GM19351 (cell line): ENCODE results near the gene GLTP.

Source experiments
- ATAC-seq: cut with Tn5 transposase; IDR thresholded peaks from one replicate; pipeline ENCODE4 v1.9.1; 2021; ENCODE audit warnings: mild to moderate bottlenecking, moderate library complexity; ENCODE audit not compliant: unreplicated experiment

GLTP gene

DNA sequence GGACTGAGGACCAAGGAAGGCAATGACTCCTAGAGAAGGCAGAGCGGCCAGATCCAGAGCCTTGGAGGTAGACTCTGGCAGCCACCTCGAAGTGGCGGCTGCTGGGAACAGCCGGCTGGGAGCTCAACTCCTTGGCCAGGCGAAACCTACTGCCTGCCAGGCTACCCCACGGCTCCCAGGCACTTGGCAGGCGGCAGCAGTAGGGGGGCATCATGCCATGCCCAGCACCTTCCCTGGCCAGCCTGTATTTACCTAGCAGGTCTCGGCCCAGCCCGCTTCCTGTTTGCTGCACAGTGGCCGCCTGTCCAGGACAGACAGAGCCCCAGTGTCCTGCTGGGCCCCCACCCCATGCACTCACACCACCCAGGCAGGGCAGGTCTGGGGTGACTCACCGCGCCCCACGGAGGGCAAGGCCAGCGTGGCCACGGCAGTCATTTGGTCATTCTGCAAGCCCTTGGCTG, 57.4 kb downstream of the GLTP start:
- ATAC-seq = no peak

DNA sequence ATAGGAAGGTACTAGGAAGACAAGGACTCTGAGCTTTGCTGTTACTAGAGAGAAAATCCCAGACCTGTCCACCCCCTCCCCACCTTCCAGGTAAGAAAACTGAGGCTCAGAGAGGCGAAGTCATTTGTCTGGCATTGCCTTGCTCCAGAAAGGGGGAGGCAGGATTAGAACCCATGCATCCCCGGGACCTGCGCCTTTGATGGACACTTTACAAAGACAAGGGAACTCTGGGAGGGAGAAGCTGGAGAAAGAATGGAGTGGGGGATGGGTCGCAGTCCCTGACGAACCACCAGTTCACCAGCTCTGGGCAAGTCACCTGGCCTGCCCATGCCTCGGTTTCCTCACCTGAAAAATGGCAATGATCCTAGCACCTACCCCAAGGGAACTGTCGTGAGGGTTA, 57.9 kb downstream of the GLTP start:
- ATAC-seq = no peak

GRCh38 chr12:109821968-109822367, 58.4 kb downstream of the GLTP start:
- ATAC-seq = no peak

DNA sequence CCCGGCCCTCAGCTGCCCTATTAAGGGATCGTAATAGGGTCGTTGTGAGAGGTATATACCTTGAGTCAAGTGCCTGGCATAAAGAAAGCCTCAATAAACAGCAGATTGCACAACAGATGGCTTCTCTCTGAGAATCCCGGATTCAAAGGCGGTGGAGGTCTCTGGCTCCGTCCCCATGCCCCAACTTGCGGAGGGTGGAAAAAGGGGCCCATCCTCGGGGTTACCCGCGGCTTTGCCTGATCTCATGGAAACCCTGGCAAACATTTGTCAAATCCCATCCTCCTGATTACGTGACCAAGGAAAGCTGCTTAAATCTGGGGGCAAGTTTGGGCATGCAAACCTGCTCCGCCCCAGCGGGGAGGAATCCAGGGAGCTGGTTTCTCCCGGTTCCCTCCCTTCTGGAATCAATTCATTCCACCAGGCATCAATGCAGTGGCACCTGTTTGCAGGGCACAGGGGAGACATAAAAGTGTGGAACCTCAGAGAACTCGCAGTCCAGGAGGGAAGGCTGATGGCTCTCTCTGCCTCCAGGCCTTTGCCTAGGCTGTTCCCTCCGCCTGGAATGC, 59.4 kb downstream of the GLTP start:
- ATAC-seq = no peak

DNA sequence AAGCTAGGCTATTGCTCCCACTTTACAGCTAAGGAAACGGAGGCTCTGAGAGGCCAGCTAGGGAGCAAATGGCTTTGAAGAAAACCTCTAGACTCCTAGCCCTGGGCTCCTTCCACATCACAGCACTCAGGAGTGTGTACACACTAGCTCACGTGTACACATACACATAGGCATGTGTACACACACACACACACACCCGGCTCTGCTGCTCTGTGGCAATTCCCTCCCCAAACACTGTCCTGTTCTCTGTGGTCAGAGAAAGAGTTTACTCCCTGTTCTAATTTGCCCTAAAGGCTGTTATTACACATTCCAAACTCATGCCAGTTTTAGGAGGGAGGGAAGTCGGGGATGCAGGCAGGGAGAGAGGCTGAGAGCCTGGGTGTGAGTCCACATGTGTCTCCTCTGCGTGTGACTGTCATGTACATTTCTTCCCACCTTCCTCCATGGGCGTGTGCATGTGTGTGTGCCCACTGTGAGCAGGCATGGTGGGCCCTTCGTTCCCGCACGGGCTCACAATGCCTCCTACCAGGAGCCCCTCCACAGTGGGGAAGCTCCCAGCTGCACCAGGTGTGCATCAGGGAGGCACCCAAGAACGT, 61.3 kb downstream of the GLTP start:
- no peak for ATAC-seq

GRCh38 chr12:109818253-109818652, 62.1 kb downstream of the GLTP start:
- no peak for ATAC-seq

- no peak for ATAC-seq
Measured at GRCh38 chr12:109817627-109818231, 62.6 kb downstream of the GLTP start.

DNA sequence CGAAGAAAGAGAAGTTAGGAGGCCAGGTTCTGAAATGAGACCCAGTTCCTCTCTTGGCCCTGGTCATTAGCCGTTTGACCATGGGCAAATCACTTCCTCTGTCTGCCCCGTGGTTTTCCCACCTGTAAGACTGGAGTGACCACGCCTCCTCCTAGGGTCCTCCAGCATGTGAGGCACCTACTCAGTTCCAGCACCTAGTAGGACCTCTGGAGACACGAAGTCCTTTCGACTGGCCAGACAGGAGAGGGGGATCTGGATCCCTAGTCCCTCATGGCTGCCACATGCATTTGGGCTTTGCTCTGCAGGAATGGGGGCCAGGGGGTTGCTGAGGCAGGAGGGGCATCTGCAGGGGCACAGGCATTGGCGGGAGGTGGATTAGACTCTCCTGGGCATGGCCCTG, 63.5 kb downstream of the GLTP start:
- no peak for ATAC-seq

DNA sequence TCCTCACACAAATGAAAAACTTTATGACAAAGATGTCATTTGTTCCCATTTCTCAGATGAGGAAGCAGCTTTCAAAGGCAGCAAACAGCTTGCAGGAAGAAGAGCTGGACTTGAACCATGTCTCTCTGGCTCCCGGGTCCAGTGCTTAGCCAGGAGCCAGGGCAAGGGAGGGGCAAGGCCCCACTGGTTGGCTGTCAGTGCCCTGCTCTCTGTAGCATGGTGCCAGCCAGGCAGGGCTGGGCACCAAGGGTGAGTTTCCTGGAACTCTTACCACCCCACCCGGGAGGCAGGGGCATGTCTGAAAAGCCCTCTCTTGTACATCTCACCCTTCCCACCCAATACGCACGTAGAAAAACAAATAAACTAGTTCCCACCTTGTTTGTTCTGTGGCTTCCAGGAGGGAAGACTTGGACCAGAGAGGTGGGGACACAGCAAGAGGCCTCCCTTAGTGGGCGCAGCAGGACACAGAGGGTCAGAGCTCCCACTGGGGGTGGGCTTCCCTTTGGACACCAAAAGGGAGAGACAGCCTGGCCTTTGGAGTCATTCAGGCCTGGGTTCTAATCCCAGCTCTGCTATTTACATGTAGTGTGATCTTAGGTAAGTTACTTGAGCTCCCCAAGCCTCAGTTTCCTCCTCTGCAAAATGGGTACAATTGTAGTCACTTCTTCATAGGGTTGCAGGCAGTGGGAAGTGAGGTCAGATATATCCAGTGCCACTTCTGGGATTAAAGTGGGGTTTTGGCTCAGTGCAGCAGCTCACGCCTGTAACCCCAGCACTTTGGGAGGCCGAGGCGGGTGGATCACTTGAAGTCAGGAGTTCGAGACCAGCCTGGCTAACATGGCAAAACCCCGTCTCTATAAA, 64.4 kb downstream of the GLTP start:
- no peak for ATAC-seq

GRCh38 chr12:109815225-109815624, 65.1 kb downstream of the GLTP start:
- no peak for ATAC-seq

GRCh38 chr12:109814600-109815150, 65.7 kb downstream of the GLTP start:
- no peak for ATAC-seq

GRCh38 chr12:109813810-109814416, 66.4 kb downstream of the GLTP start:
- no peak for ATAC-seq

GRCh38 chr12:109811624-109811995, 68.7 kb downstream of the GLTP start:
- no peak for ATAC-seq

GRCh38 chr12:109810954-109811623, 69.3 kb downstream of the GLTP start:
- ATAC-seq = no peak

- no peak for ATAC-seq
Measured at GRCh38 chr12:109808876-109809646, 71.3 kb downstream of the GLTP start.

- ATAC-seq = no peak
Measured at GRCh38 chr12:109807954-109808643, 72.2 kb downstream of the GLTP start.

GRCh38 chr12:109804820-109805761, 75.2 kb downstream of the GLTP start:
- ATAC-seq = no peak

DNA sequence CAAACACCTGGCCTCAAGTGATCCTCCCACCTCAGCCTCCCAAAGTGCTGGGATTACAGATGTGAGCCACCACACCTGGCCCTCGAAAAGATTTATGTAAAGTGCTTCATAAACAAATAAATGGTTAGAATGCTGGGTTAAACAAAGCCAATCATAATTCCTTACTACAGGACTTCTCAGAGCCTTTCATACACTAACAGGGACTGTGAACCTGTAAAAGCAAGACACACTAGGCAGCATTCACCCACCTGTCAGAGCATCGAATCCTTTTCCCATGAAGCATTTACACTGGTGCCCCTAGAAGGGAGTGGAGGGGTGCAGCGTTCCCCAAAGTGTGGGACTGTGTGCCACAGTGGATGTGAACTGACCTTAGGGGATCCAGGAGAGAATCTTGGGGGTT, 76.7 kb downstream of the GLTP start:
- ATAC-seq = no peak
